ENCODE results near the gene KRTAP10-5.

The KRTAP10-5 gene

DNA sequence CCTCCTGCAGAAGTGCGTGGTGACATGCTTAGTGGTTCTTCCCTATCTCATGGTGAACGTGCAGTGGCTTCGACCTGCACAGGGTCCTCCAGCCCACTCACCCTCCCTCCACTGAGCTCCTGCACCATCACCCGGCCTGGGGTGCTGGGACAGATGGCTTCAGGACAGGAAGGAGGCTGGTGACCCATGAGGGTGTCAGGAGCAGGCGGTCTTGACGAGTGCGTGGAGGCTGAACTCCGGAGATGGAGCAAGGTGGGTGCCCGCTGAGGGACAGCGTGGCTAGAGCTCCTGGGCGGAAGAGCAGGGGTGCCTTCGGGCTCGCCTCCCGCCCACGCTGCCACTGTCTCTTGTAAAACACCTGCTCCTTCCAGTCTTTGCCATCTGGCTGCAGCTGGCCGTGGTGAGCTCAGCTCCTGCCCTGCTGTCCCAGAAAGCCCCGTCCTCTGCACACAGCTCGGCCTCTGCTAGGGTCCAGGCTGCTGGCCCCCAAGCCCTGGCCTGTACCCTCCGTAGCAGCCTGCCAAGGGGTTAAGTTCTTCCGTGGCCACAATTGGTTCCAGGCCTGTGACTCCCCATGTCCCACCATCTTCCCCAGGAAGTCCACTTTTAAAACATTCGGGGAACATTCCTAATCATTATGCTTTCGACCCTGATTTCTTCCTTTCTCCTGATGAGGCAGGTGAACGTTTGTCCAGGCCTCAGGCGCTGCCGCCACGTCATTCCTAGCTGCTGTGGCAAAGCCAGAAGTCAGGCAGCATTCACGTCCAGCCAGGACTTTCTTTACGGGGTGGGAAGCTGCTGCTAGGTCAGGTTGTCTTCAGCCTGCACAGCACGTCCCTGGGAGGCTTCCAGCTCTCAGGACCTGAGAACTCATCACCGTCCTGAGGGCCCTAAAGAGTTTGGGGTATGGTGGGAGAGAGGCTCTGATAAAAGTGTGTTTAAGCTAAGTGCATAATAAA lies 48.5 kb downstream of the KRTAP10-5 start:
- TF ChIP-seq, protein P1, sequence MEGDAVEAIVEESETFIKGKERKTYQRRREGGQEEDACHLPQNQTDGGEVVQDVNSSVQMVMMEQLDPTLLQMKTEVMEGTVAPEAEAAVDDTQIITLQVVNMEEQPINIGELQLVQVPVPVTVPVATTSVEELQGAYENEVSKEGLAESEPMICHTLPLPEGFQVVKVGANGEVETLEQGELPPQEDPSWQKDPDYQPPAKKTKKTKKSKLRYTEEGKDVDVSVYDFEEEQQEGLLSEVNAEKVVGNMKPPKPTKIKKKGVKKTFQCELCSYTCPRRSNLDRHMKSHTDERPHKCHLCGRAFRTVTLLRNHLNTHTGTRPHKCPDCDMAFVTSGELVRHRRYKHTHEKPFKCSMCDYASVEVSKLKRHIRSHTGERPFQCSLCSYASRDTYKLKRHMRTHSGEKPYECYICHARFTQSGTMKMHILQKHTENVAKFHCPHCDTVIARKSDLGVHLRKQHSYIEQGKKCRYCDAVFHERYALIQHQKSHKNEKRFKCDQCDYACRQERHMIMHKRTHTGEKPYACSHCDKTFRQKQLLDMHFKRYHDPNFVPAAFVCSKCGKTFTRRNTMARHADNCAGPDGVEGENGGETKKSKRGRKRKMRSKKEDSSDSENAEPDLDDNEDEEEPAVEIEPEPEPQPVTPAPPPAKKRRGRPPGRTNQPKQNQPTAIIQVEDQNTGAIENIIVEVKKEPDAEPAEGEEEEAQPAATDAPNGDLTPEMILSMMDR (IDR thresholded peaks at IDR 0.05; ENCODE audit: low read depth, low read length), result no peak

DNA sequence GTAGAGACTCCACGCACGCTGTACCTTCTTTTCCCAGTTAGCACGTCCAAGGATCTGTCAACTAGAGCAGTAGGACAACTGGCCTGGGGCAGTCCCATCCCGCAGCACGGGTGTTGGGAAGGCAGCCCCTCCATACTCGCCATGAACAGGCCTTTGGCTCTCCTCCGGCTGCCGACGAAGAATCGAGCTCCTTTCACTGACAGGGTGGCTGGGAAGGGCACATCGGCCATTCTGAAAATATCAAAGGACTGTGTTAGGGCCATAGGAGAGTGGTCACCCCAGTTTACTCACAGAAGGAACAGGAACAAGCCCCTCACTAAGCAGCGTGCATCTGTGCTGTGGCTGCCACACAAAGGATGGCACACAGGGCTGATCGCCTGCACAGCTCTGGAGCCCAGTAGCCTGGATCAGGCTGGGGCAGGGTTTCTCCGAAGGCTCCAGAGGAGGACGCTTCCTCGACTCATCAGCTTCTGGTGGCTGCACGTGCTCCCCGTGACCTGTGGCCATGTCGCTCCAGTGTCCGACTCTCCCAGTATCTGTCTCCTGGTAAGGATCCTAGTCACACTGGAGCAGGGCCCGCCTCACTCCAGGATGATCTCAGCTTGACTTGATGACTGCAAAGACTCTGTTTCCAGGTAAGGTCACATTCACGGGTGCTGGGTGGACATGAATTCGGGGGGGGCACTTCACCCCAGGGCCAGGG lies 49.4 kb downstream of the KRTAP10-5 start:
- no peak for DNase-seq (ENCODE audit: extremely low read depth, low read depth)
- TF ChIP-seq, protein P1 (IDR thresholded peaks at IDR 0.05; ENCODE audit: low read depth, low read length), result no peak

More for the DNA sequence above, 48.5 kb downstream of the KRTAP10-5 start:
- DNase-seq (ENCODE audit: extremely low read depth, low read depth), result no peak

DNA sequence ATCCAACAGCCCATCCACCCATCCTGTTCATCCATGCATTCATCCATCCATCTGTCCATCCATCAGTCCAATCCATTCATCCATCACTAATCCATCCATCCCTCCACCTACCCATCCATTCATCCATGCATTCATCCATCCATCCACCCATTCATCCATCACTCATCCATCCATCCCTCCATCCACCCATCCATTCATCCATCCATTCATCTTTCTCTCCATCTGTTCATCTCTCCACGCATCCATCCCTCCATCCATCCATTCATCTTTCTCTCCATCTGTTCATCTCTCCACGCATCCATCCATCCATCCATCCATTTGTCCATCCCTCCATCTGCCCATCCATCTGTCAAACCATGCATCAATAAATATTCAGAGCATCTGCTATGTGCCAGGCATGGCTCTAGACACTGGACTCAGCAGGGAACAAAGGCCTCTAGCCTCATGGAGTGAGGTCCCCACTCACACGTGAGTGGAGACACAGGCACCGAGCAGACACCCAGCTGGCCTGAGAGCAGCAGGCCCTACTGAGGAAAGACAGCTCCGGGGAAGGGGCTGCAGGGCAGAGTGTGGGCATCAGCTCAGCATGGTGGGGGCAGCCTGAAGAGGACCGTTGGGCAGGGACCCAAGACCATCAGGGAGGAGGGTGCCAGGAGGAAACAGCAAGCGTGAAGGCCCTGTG lies 50.0 kb downstream of the KRTAP10-5 start:
- DNase-seq (ENCODE audit: extremely low read depth, low read depth), result no peak
- TF ChIP-seq, protein P1 (IDR thresholded peaks at IDR 0.05; ENCODE audit: low read depth, low read length), result no peak

DNA sequence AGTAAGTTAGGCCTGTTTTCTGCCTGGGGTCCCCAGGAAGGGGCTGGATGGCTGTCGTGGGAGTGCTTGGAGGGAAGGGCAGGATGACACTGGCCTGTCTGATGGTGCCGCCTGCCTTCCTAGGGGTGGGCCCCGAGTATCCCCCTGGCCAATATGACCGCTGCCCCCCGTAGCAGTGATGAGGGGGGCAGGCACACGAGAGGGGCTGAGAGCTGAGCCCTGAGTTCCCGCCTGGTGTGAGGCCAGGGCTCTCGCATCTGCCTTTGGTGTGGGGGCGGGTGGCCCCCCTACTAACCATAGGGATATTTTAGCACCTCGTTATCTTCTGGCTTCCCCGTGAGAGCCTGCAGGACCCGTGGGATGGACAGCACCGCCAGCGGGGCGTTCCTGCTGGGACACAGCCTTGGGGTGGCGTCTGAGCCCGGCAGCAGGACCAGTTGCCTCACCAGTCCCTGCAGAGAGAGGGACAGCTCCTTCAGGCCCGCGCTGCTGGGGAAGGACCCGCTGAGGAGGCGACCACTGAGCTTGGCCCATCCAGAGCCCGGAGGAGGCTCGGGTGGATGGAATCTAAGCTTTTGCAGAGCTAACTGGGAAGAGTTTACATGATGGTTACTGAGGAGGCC lies 50.8 kb downstream of the KRTAP10-5 start:
- TF ChIP-seq, protein P1 (IDR thresholded peaks at IDR 0.05; ENCODE audit: low read depth, low read length), result no peak
- no peak for DNase-seq (ENCODE audit: extremely low read depth, low read depth)

Measured in AG09319 (cell line).